ENCODE data around the gene WASF3.

Gene WASF3

GRCh38 chr13:26558074-26558805, 757 bp downstream of the WASF3 start:
- TF ChIP-seq GATA2 (IDR thresholded peaks at IDR 0.05; ENCODE audit: low read depth, low read length) (no peak), GATA3 (IDR thresholded peaks at IDR 0.05; ENCODE audit: low read depth, low read length) (no peak)

GRCh38 chr13:26558987-26559386, 1.5 kb downstream of the WASF3 start:
- TF ChIP-seq GATA2 (IDR thresholded peaks at IDR 0.05; ENCODE audit: low read depth, low read length) (no peak), GATA3 (IDR thresholded peaks at IDR 0.05; ENCODE audit: low read depth, low read length) (no peak)

- TF ChIP-seq GATA2 (IDR thresholded peaks at IDR 0.05; ENCODE audit: low read depth, low read length) (peak; percentile 43; the same call in 1 of the 2 replicates), GATA3 (IDR thresholded peaks at IDR 0.05; ENCODE audit: low read depth, low read length) (peak; percentile 64; the same call in 1 of the 2 replicates)
These were observed 3.0 kb downstream of the WASF3 start for GRCh38 chr13:26560456-26560855.

GRCh38 chr13:26561067-26561466, 3.6 kb downstream of the WASF3 start:
- TF ChIP-seq GATA2 (IDR thresholded peaks at IDR 0.05; ENCODE audit: low read depth, low read length) (no peak), GATA3 (IDR thresholded peaks at IDR 0.05; ENCODE audit: low read depth, low read length) (no peak)

GRCh38 chr13:26561651-26562511, 4.4 kb downstream of the WASF3 start:
- no peak for TF ChIP-seq GATA2 (IDR thresholded peaks at IDR 0.05; ENCODE audit: low read depth, low read length)
- no peak for TF ChIP-seq GATA3 (IDR thresholded peaks at IDR 0.05; ENCODE audit: low read depth, low read length)

- TF ChIP-seq GATA3 (IDR thresholded peaks at IDR 0.05; ENCODE audit: low read depth, low read length) (no peak), GATA2 (IDR thresholded peaks at IDR 0.05; ENCODE audit: low read depth, low read length) (peak; percentile 51)
These were observed 5.0 kb downstream of the WASF3 start for GRCh38 chr13:26562512-26562890.

GRCh38 chr13:26563713-26564112, 6.2 kb downstream of the WASF3 start:
- no peak for TF ChIP-seq GATA2 (IDR thresholded peaks at IDR 0.05; ENCODE audit: low read depth, low read length)
- TF ChIP-seq GATA3 (IDR thresholded peaks at IDR 0.05; ENCODE audit: low read depth, low read length): no peak

GRCh38 chr13:26568132-26568815, 10.8 kb downstream of the WASF3 start:
- no peak for TF ChIP-seq GATA3 (IDR thresholded peaks at IDR 0.05; ENCODE audit: low read depth, low read length)
- TF ChIP-seq GATA2 (IDR thresholded peaks at IDR 0.05; ENCODE audit: low read depth, low read length): no peak

GRCh38 chr13:26571518-26571917, 14.0 kb downstream of the WASF3 start:
- TF ChIP-seq GATA3 (IDR thresholded peaks at IDR 0.05; ENCODE audit: low read depth, low read length) (no peak), GATA2 (IDR thresholded peaks at IDR 0.05; ENCODE audit: low read depth, low read length) (no peak)

- TF ChIP-seq GATA2 (IDR thresholded peaks at IDR 0.05; ENCODE audit: low read depth, low read length) (no peak), GATA3 (IDR thresholded peaks at IDR 0.05; ENCODE audit: low read depth, low read length) (no peak)
These were observed 17.8 kb downstream of the WASF3 start for GRCh38 chr13:26575244-26575643.

- TF ChIP-seq GATA3 (IDR thresholded peaks at IDR 0.05; ENCODE audit: low read depth, low read length) (no peak), GATA2 (IDR thresholded peaks at IDR 0.05; ENCODE audit: low read depth, low read length) (no peak)
These were observed 22.1 kb downstream of the WASF3 start for GRCh38 chr13:26579580-26579979.

GRCh38 chr13:26583662-26584061, 26.2 kb downstream of the WASF3 start:
- TF ChIP-seq GATA3 (IDR thresholded peaks at IDR 0.05; ENCODE audit: low read depth, low read length): no peak
- no peak for TF ChIP-seq GATA2 (IDR thresholded peaks at IDR 0.05; ENCODE audit: low read depth, low read length)

GRCh38 chr13:26584713-26585112, 27.2 kb downstream of the WASF3 start:
- TF ChIP-seq GATA3 (IDR thresholded peaks at IDR 0.05; ENCODE audit: low read depth, low read length): no peak
- no peak for TF ChIP-seq GATA2 (IDR thresholded peaks at IDR 0.05; ENCODE audit: low read depth, low read length)

GRCh38 chr13:26585136-26585535, 27.7 kb downstream of the WASF3 start:
- no peak for TF ChIP-seq GATA3 (IDR thresholded peaks at IDR 0.05; ENCODE audit: low read depth, low read length)
